GM12872 (cell line): ENCODE data around the gene C17orf75.

Experiments used
- TF ChIP-seq, protein P1 (sequence below): IDR thresholded peaks from 3 replicates; pipeline ENCODE4 v1.5.1; 2011; ENCODE audit warnings: low read depth, mild to moderate bottlenecking, low read length, moderate library complexity; ENCODE audit not compliant: insufficient read depth

The C17orf75 gene

DNA sequence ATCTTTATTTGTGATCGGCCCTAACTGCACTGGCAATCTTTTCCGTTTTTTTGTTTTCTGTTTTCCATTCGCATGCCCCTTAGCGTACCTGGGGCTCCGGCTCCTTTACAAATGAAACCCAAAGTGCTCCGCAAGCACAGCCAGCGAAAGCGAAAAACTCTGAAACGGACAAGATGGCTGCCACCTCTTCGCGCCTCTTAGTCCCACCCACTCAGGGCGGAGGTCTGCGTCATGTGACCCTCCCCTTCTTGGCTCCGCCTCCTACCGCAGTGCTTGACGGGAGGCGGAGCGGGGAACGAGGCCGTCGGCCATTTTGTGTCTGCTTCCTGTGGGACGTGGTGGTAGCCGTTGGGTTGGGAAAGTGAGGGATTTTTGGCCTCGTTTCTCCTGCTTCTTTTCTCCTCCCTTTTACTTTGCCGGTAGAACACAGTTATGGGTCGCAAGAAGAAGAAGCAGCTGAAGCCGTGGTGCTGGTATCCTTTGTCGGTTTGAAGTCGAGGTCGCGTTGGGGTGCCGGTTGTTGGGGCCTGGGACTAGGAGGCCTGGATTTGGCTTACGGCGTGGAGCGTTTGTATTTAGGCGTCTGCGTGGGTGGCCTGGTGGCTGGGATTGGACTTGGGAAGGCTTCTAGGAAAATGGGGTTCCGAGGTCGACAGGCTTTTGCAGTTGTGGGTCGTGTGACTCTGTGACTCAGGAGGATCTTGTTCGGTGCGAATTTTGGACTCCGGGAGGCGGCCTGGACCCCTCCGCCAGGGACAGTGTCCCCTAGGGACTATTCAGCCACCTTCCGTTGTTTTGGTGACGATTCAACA lies 8.1 kb upstream of the C17orf75 start, which contains the start of gene ZNF207:
Gene ZNF207, plus strand, starts transcription at position 304 of the 812 bp plus-strand sequence. Its CDS starts 129 bp downstream, at position 433.
- TF ChIP-seq, protein P1, sequence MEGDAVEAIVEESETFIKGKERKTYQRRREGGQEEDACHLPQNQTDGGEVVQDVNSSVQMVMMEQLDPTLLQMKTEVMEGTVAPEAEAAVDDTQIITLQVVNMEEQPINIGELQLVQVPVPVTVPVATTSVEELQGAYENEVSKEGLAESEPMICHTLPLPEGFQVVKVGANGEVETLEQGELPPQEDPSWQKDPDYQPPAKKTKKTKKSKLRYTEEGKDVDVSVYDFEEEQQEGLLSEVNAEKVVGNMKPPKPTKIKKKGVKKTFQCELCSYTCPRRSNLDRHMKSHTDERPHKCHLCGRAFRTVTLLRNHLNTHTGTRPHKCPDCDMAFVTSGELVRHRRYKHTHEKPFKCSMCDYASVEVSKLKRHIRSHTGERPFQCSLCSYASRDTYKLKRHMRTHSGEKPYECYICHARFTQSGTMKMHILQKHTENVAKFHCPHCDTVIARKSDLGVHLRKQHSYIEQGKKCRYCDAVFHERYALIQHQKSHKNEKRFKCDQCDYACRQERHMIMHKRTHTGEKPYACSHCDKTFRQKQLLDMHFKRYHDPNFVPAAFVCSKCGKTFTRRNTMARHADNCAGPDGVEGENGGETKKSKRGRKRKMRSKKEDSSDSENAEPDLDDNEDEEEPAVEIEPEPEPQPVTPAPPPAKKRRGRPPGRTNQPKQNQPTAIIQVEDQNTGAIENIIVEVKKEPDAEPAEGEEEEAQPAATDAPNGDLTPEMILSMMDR: no peak

DNA sequence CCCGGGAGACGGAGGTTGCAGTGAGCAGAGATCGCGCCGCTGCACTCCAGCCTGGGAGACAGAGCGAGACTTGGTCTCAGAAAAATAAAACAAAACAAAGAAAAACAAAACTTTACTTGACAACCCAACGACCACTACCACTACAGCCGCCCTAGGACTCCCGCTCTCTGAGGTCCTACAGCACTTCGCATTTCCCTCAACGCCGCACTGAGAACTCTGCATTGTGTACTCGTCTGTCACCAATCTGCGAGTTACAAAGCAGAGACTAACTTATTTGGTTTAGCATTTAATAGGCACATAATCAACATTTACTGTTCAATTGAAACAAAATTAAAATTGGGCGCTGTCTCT lies 7.5 kb upstream of the C17orf75 start:
- TF ChIP-seq, protein P1: no peak

DNA sequence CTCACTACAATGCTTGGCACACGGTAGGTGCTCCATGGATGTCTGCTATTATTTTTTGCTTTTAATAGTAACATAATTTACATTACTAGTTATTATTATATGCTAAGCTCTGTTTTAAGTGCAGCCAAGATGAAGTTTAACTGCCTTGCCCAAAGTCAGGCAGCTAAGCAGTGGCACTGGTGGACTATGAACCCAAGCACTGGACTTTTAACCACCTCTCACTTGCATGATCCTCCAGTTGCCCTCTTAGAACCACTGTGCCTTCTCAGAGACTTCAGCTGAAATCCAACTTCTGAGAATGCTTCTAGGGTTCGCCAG lies 6.5 kb upstream of the C17orf75 start:
- TF ChIP-seq, protein P1: no peak

DNA sequence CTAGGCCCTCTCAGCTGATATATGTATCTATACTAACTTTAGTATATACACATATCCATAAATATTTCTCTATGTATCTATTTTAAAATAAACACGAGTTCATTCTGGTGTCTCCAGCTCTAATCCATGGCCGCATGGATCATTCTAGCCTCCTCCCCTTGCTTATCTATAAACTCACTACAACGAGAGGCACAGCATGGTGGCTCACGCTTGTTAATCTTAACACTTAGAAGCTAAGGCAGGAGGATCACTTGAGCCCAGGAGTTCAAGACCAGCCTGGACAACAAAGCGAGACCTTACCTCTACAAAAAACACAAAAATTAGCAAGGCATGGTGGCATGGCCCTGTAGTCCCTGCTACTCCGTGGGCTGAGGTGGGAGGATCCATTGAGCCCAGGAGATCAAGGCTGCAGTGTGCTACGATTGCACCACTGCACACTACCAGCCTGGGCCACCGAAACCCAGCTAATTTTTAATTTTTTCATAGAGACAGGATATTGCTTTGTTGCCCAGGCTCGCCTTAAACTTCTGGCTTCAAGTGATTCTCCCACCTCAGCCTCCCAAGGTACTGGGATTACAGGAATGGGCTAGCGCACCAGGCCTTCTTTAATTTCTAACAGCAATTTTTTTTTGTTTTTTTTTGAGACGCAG lies 4.1 kb upstream of the C17orf75 start:
- TF ChIP-seq, protein P1: no peak

DNA sequence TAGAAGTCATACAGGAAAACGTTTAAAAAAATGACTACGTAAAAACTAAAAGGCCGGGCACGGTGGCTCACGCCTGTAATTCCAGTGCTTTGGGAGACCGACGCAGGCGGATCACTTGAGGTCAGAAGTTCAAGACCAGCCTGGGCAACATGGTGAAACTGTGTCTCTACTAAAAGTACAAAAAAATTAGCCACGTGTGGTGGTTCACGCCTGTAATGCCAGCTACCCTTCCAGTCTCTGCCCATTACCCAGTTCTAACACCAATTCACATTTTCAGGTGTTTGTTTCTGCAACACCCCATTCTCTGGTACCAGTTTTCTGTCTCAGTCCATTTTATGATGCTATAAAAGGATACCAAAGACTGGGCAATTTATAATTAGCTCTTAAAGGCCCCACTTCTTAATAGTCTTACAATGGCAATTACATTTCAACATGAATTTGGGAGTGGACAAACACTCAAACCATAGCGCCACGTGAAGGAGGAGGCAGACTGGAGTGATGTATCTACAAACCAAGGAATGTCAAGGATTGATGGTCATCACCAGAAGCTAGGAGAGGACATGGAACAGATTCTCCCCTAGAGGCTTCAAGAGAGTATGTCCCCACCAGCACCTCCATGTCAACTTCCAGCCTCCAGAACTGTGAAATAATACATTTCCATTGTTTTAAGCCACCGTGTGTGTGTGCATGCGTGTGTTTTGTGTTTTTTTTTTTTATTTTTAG lies 791 bp upstream of the C17orf75 start:
- TF ChIP-seq, protein P1: no peak

DNA sequence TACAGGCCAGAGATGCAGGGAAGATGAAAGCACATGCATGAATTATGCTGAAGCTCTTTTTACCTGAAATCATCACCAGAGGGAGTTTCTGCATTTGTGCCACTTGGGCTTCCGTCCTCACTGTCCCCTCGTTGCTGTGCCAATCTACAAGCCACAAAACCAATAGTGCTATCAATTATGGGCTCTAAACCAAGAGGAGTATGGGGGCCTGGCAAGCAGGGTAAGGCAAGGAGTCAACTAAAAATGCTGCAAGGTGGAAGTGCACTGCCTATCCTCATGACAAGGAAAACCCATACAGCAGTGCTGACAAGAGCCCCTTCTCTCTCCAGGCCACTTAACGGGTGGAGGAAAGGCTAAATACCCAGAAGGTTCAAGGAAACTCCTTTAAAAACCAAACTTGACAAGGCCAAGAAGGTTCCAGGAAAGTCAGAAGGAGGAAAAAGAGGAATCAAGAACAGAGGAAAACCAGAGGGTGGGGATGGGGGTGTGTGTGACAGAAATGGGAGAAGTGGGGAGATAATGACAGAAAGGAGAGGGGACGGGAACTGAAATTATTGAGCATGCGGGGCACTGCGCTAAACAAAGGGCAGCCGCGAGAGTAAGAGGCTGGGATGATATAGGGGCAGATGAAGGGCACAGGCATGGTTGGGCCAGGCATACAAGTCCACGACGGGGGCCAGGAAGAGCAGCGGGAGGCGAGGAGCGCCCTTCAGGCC lies 674 bp downstream of the C17orf75 start:
- TF ChIP-seq, protein P1: peak; percentile 36; the same call in 1 of the 3 replicates

DNA sequence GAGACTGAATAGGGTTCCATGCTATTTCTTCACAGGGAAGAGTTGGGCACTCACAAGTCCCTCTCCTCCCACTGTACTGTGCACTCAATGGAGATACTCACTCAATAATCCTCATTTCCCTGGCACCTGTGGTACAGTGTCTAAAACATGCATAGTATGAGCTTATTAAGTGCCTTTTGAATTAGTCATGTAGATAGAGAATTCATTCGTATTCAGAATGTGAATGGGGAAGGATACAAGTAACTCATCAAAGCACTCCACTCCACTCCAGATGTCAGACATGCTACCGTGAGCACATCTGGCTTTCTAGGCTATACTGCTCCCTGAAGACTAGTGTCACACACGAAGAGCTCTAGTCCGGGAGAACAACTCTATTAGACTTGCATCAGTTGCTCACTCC lies 6.3 kb downstream of the C17orf75 start:
- TF ChIP-seq, protein P1: no peak
